Cardiac fibroblast (primary cell): ENCODE measurements around the gene OR10A3.

Experiments used
- DNase-seq, 2 donors: peaks; one replicate each; pipeline versions ENCODE4 v3.0.0 to v3.0.0-alpha.2; 2010; ENCODE audit warnings: low read depth in 2 of 2
- H3K4me3 ChIP-seq, 2 donors: replicated peaks in 1 of 2; 1 replicate in 1 of 2; 2 replicates in 1 of 2; pipeline ENCODE4 v1.5.1; 2011; ENCODE audit warnings: low read depth in 2 of 2, low read length in 2 of 2, mild to moderate bottlenecking in 2 of 2, moderate library complexity in 1 of 2
- CTCF ChIP-seq: IDR thresholded peaks from one replicate; pipeline ENCODE4 v1.5.1; 2011; ENCODE audit warnings: low read depth, mild to moderate bottlenecking, low read length, inconsistent platforms

Gene OR10A3

GRCh38 chr11:7904917-7905316, 36.6 kb downstream of the OR10A3 start:
- DNase-seq: peak; percentile 28 to 57
- TF ChIP-seq CTCF: peak; percentile 28
- no peak overlapping the region for H3K4me3 ChIP-seq

GRCh38 chr11:7903940-7904339, 37.6 kb downstream of the OR10A3 start:
- no peak for TF ChIP-seq CTCF
- no peak overlapping the region for H3K4me3 ChIP-seq
- no peak for DNase-seq

- no peak for TF ChIP-seq CTCF
- H3K4me3 ChIP-seq: no peak overlapping the region
- no peak for DNase-seq
Measured at GRCh38 chr11:7901319-7901854, 40.1 kb downstream of the OR10A3 start.

GRCh38 chr11:7900686-7901085, 40.8 kb downstream of the OR10A3 start:
- TF ChIP-seq CTCF: no peak
- no peak for DNase-seq
- no peak overlapping the region for H3K4me3 ChIP-seq

GRCh38 chr11:7899418-7899817, 42.1 kb downstream of the OR10A3 start:
- DNase-seq: no peak
- no peak for TF ChIP-seq CTCF
- no peak overlapping the region for H3K4me3 ChIP-seq

- DNase-seq: no peak
- no peak overlapping the region for H3K4me3 ChIP-seq
- no peak for TF ChIP-seq CTCF
Measured at GRCh38 chr11:7898666-7899283, 42.7 kb downstream of the OR10A3 start.
